A549 treated with AZD9567 at 1 μM for 4 hours (cell line): Measurements from ENCODE around the gene ANKRD33B. TPM values are rescaled to one million over a fixed set of nuclear protein-coding genes. Genes with fewer than 3 reads are reported as not detected.

Experiments used
- total RNA-seq: library from RNA; stranded (reverse); fragments of 200-300 nt; extraction: Qiagen RNA extraction; gene quantifications from 5 replicates; pipeline ENCODE4 v1.2.3, GENCODE V29; 2022; ENCODE audit not compliant: insufficient read depth

Gene ANKRD33B
- 9.0 to 10.5 TPM (median 9.5 TPM) in 5 replicates for total RNA-seq

DNA sequence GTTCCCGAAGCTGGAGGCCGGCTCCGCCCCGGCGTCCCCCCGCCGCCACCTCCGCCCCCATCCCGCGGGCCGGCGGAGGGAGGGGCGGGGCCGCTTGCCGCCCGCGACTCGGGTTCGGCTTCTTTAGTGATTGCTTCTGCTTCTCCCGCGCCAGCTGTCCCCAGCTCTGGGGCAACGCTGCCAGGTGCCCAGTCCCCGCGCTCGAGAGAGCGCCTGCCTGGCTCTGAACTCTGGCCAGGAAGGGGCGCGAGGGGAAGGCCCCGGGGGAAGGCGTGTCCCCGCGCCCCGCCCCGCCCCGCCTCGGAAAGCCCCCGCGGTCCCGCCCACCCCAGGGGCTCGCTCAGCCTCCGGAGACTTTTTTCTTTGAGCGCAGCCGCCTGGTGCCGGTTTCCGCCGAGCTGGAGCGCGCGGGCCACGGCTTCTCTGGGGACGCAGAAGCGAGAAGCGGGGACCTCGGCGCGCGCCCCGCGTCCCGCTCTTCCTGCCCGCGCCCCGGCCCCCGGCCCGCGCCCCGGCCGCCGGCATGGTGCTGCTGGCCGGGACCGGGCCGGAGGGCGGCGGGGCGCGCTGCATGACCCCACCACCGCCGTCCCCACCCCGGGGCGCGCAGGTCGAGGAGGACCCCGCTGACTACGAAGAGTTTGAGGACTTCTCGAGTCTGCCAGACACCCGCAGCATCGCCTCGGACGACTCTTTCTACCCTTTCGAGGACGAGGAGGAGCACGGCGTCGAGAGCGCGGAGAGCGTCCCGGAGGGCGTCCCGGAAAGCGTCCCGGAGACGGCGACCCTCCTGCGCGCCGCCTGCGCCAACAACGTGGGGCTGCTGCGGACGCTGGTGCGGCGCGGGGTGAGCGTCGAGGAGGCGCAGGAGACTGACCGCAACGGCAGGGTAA, at the start of gene ANKRD33B:
Gene ANKRD33B, plus strand, starts transcription at position 126 of the 893 bp plus-strand sequence. Its CDS starts 398 bp downstream, at position 524.

Other genes with a start within 250 kb of the ANKRD33B start
- 59.3 to 75.2 TPM (median 71.9 TPM) in 5 replicates for gene MARCHF6, start 210.4 kb upstream of the ANKRD33B start, total RNA-seq
- 1.6 to 3.5 TPM (median 2.1 TPM) in 5 replicates for gene ROPN1L, start 122.2 kb upstream of the ANKRD33B start, total RNA-seq
- 57.0 to 65.8 TPM (median 59.9 TPM) in 5 replicates for gene DAP, start 197.2 kb downstream of the ANKRD33B start, total RNA-seq